GM12875 (cell line): ENCODE measurements around the gene GLB1L3.

Experiments used
- H3K4me3 ChIP-seq: one replicate; pipeline ENCODE4 v1.5.1; 2011; ENCODE audit warnings: low read depth, low read length, control low read depth
- CTCF ChIP-seq: IDR thresholded peaks from 2 replicates; pipeline ENCODE4 v1.5.1; 2011; ENCODE audit warnings: low read depth, mild to moderate bottlenecking, control low read depth, inconsistent platforms, low read length, moderate library complexity, borderline replicate concordance; ENCODE audit not compliant: insufficient read depth

Gene GLB1L3

GRCh38 chr11:134243913-134244312 is 32.3 kb upstream of the GLB1L3 start:
- TF ChIP-seq CTCF, result no peak
- no peak overlapping the region for H3K4me3 ChIP-seq

GRCh38 chr11:134244593-134244992 is 31.6 kb upstream of the GLB1L3 start:
- peak; percentile 76 for TF ChIP-seq CTCF
- no peak overlapping the region for H3K4me3 ChIP-seq

DNA sequence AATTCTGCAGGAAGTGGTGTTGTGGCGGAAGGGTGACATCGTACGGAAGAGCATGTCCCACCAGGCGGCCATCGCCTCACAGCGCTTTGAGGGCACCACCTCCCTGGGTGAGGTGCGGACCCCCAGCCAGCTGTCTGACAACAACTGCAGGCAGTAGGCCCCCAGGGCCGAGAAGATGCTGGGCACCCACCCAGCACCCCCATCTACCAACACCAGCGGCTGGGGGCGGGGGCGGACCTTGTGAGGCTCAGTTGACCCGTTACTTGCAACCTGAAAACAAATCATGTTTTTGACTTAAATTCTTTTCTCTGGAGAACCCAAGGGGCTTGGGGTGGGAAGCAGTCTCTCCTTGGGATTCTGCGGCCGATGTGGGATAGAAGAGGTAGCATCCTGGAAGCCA is 30.7 kb upstream of the GLB1L3 start:
- no peak overlapping the region for H3K4me3 ChIP-seq
- TF ChIP-seq CTCF, result no peak

DNA sequence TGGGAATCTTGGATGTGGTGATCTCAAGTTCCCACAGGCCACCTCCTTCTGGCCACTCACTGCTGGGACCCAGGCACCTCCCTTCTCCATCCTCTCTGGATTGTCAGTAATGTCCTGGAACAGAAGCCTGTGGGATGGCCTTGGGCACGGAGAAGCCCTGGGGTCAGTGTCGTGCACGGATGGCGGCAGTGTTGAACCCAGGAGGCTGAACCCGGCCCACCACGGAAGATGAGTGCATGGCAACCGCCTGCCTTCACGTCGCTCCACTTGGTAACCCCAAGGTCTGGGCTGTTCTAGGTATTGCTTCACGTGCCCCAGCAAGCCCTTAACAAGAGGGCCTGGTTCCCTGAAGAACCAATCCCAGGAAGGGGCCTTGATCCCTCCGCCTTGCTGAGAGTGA is 30.1 kb upstream of the GLB1L3 start:
- H3K4me3 ChIP-seq, result no peak overlapping the region
- no peak for TF ChIP-seq CTCF

- H3K4me3 ChIP-seq, result no peak overlapping the region
- TF ChIP-seq CTCF, result no peak
Observed at GRCh38 chr11:134246678-134247077, 29.5 kb upstream of the GLB1L3 start.

DNA sequence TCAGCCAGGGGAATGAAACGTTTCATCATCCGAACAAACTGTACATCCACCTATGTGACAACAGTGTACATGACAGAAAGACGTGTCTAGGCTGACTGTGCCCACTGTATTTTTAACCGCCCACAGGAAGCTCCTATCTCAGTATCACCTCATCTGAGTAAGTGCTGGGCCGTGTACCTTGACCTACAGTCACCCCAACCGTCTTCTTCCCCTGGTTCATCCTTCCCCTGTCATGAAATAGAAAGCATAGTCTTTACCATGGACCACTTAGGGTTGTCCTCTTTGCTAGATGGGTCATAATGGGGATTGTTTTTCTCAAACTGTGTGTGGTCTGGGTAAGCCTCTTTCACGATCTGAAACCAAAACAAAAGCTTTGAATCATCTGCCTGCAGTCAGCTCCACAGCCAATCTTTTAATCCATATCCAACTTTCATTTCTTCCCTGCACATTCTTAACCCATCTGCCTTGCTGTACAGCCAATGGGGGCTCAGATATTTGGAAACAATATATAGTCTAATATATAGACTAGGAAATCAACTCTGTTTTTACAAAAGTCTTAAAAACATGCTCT is 27.2 kb upstream of the GLB1L3 start:
- H3K4me3 ChIP-seq, result no peak overlapping the region
- TF ChIP-seq CTCF, result no peak

GRCh38 chr11:134250246-134250645 is 25.9 kb upstream of the GLB1L3 start:
- no peak for TF ChIP-seq CTCF
- H3K4me3 ChIP-seq, result no peak overlapping the region
